Activated naive CD8-positive, alpha-beta T cell treated with anti-CD3 and anti-CD28 coated beads for 36 hours (primary cell): ENCODE measurements around the gene EGR2. TPM values are rescaled to one million over a fixed set of nuclear protein-coding genes. Genes with fewer than 3 reads are reported as not detected.

Experiments
- total RNA-seq, 2 experiments: library from RNA; stranded (reverse); gene quantifications; one replicate each; pipeline ENCODE4 v1.2.3, GENCODE V29; 2021

The EGR2 gene
- total RNA-seq, 2 experiments from 2014 or later: 52.1 to 53.2 TPM

Other genes starting within 250 kb of the EGR2 start
- gene ADO, start 11.6 kb downstream of the EGR2 start, total RNA-seq: 10 to 100 TPM; 22.5 to 23.3 TPM